CD4-positive, alpha-beta memory T cell (primary cell): ENCODE data around the gene NFATC3. TPM values are rescaled to one million over a fixed set of nuclear protein-coding genes. Genes with fewer than 3 reads are reported as not detected.

Experiments used
- CTCF ChIA-PET: fragments of 350-600 bp; sonication (Branson Sonifier 250); formaldehyde crosslinking; loops from one replicate; lab custom pipeline; 2021; ENCODE audit warnings: inconsistent platforms; ENCODE audit not compliant: partially characterized antibody; lab: Charles Lee
- POLR2A ChIA-PET: fragments of 350-600 bp; sonication (Branson Sonifier 250); formaldehyde crosslinking; loops from one replicate; lab custom pipeline; 2021; ENCODE audit not compliant: partially characterized antibody; lab: Charles Lee
- DNase-seq, 5 donors: peaks; one replicate each; pipeline versions ENCODE4 v3.0.0 to v3.0.0-alpha.2; 2020 to 2022; ENCODE audit warnings: mixed read lengths in 1 of 5
- H3K27ac ChIP-seq: one replicate; pipeline ENCODE4 v1.7.0; 2013; ENCODE audit warnings: low read depth, low read length
- H3K27me3 ChIP-seq: 2 replicates; pipeline ENCODE4 v1.7.0; 2013; ENCODE audit warnings: mild to moderate bottlenecking, low read length, moderate library complexity; ENCODE audit not compliant: insufficient read depth
- H3K36me3 ChIP-seq: 2 replicates; pipeline ENCODE4 v1.7.0; 2013; ENCODE audit warnings: mild to moderate bottlenecking, low read length, moderate library complexity; ENCODE audit not compliant: insufficient read depth
- H3K4me1 ChIP-seq: 2 replicates; pipeline ENCODE4 v1.7.0; 2013; ENCODE audit warnings: mild to moderate bottlenecking, low read length, moderate library complexity; ENCODE audit not compliant: insufficient read depth
- H3K4me3 ChIP-seq, 2 donors: one replicate each; pipeline ENCODE4 v1.7.0; 2013; ENCODE audit warnings: low read length in 2 of 2, mild to moderate bottlenecking in 1 of 2
- H3K9me3 ChIP-seq, 2 donors: one replicate each; pipeline ENCODE4 v1.7.0; 2013; ENCODE audit warnings: low read length in 2 of 2, control low read depth in 1 of 2; ENCODE audit not compliant: control insufficient read depth in 1 of 2
- H3K27ac Mint-ChIP-seq, 7 donors: one replicate each; pipeline ENCODE4 v1.8.0; 2020 to 2021; ENCODE audit warnings: mixed read lengths in 7 of 7, mild to moderate bottlenecking in 6 of 7, inconsistent platforms in 3 of 7, moderate library complexity in 3 of 7
- H3K27me3 Mint-ChIP-seq, 2 donors: one replicate each; pipeline ENCODE4 v1.8.0; 2020 to 2021; ENCODE audit warnings: mixed read lengths in 2 of 2
- H3K36me3 Mint-ChIP-seq, 2 donors: one replicate each; pipeline ENCODE4 v1.8.0; 2020 to 2021; ENCODE audit warnings: mixed read lengths in 2 of 2, inconsistent platforms in 1 of 2, mild to moderate bottlenecking in 1 of 2
- H3K4me1 Mint-ChIP-seq, 4 donors: one replicate each; pipeline ENCODE4 v1.8.0; 2020 to 2021; ENCODE audit warnings: mixed read lengths in 4 of 4, mild to moderate bottlenecking in 1 of 4
- H3K4me3 Mint-ChIP-seq, 8 donors: one replicate each; pipeline ENCODE4 v1.8.0; 2020 to 2021; ENCODE audit warnings: mixed read lengths in 8 of 8, mild to moderate bottlenecking in 7 of 8, moderate library complexity in 6 of 8, inconsistent platforms in 3 of 8
- H3K9me3 Mint-ChIP-seq, 8 donors: one replicate each; pipeline ENCODE4 v1.8.0; 2020 to 2021; ENCODE audit warnings: mixed read lengths in 8 of 8, mild to moderate bottlenecking in 5 of 8, inconsistent platforms in 3 of 8, moderate library complexity in 1 of 8
- intact Hi-C: fragments of 100-400 bp; cut with micrococcal nuclease; formaldehyde crosslinking; loops from one replicate; pipeline ENCODE4 v1.15.1; 2023
- polyA plus RNA-seq, 2 donors: library from polyadenylated mRNA; unstranded; fragments of 300-500 nt; fragmentation: Illumina TruSeq; gene quantifications; one replicate each; pipeline ENCODE4 v1.2.3, GENCODE V29; 2021
- total RNA-seq, 2 experiments: library from RNA; stranded (reverse); gene quantifications; one replicate each; pipeline ENCODE4 v1.2.3, GENCODE V29; 2021

Gene NFATC3
- total and polyA plus RNA-seq, 4 experiments from 2014 or later = 76.5 to 134 (median 111) TPM

DNA sequence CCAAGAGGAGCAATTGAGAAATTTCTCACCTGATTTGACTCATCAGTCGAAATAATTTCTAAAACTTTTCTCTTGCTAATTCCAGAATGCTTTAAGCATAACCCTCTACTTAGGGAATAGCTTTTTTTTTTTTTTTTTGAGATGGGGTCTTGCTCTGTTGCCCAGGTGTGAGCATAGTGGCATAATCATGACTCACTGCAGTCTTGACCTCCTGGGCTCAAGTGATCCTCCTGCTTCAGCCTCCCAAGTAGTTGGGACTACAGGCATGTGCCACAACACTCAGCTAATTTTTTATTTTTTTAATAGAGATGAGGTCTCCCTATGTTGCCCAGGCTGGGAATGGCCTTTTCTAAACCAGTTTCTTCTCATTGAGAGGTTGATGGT, 13.7 kb upstream of the NFATC3 start:
- H3K4me1 ChIP-seq = peaks cover 86% of the 10 kb centered on the region
- CTCF ChIA-PET = interaction anchor here (1.0 to 8.2 kb wide), 8 partner anchors 13 to 193 kb away, joined by 3 to 83 read pairs (median 5); partner anchors contain the start of genes NFATC3 and SLC7A6
- DNase-seq = no peak
- POLR2A ChIA-PET = interaction anchor here (0.6 to 17.1 kb wide), 5 partner anchors 10 to 198 kb away, joined by 3 to 474 read pairs (median 3); partner anchors contain the start of gene NFATC3
- no peaks in the 10 kb centered on the region for H3K9me3 ChIP-seq
- H3K36me3 Mint-ChIP-seq = peaks cover 22 to 26% of the 10 kb centered on the region in 2 donors
- peaks cover 61 to 91% (median 79%) of the 10 kb centered on the region in 4 donors for H3K4me1 Mint-ChIP-seq
- no peak overlapping the region for H3K4me3 ChIP-seq
- no peaks in the 10 kb centered on the region for H3K27me3 ChIP-seq
- H3K27ac Mint-ChIP-seq = peak overlapping the region; percentile 43 to 92 (median 89)
- intact Hi-C loops = no loop called here
- H3K4me3 Mint-ChIP-seq = peak overlapping the region in 6 of 8 donors; percentile 12 to 83 (median 40)
- no peak overlapping the region for H3K27ac ChIP-seq
- H3K27me3 Mint-ChIP-seq = no peaks in the 10 kb centered on the region
- H3K36me3 ChIP-seq = no peaks in the 10 kb centered on the region
- H3K9me3 Mint-ChIP-seq = peaks cover 0 to 2% (median 0%) of the 10 kb centered on the region in 8 donors

DNA sequence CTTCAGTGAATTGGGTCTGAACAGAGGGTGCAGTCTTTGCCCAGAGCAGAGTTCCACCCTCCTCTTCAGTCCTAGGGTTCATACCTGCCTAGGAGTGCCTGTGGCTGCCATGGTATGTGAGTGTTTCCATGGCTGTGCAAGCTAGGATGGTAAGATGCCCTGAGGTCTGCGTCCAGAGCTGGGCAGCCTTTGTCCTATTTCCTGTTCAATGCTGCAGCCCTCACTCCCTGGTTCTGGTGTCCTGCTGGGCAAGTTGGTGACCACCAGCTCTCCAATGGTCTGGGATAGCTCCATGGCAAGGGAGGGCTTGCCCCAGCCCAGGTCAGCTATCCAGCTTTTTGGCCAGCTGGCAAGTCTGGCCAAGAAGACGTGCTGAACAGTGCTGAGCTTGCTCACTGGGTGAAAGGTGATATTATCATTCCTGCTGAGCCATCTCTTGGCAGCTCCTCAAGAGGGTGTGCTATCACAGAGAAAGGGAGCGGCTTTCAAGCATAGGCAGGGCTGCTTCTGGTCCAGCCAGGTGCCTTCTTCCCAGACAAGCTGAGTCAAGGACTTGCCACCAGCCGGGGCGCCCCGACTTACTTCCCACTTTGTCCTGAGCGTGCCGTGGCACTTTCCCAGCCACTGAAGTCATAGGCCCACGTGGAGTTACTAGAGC, 13.0 kb upstream of the NFATC3 start:
- Histone ChIP-seq H3K36me3 (no peaks in the 10 kb centered on the region), H3K27me3 (no peaks in the 10 kb centered on the region), H3K4me1 (peaks cover 86% of the 10 kb centered on the region), H3K27ac (no peak overlapping the region), H3K4me3 (no peak overlapping the region), H3K9me3 (no peaks in the 10 kb centered on the region)
- intact Hi-C loops = no loop called here
- H3K36me3 Mint-ChIP-seq = peaks cover 23 to 28% of the 10 kb centered on the region in 2 donors
- H3K4me3 Mint-ChIP-seq = peak overlapping the region in 5 of 8 donors; percentile 6 to 39 (median 27)
- no peak for DNase-seq
- H3K27me3 Mint-ChIP-seq = no peaks in the 10 kb centered on the region
- ChIA-PET POLR2A (interaction anchor here (0.8 to 17.1 kb wide), 3 partner anchors 10 to 44 kb away, joined by 3 to 474 read pairs (median 3); partner anchors contain the start of gene NFATC3), CTCF (interaction anchor here (1.6 to 8.2 kb wide), 6 partner anchors 12 to 156 kb away, joined by 4 to 83 read pairs (median 6); partner anchors contain the start of gene NFATC3)
- peaks cover 62 to 91% (median 79%) of the 10 kb centered on the region in 4 donors for H3K4me1 Mint-ChIP-seq
- H3K9me3 Mint-ChIP-seq = peaks cover 0 to 2% (median 0%) of the 10 kb centered on the region in 8 donors
- H3K27ac Mint-ChIP-seq = peak overlapping the region in 5 of 7 donors; percentile 12 to 74 (median 53)

DNA sequence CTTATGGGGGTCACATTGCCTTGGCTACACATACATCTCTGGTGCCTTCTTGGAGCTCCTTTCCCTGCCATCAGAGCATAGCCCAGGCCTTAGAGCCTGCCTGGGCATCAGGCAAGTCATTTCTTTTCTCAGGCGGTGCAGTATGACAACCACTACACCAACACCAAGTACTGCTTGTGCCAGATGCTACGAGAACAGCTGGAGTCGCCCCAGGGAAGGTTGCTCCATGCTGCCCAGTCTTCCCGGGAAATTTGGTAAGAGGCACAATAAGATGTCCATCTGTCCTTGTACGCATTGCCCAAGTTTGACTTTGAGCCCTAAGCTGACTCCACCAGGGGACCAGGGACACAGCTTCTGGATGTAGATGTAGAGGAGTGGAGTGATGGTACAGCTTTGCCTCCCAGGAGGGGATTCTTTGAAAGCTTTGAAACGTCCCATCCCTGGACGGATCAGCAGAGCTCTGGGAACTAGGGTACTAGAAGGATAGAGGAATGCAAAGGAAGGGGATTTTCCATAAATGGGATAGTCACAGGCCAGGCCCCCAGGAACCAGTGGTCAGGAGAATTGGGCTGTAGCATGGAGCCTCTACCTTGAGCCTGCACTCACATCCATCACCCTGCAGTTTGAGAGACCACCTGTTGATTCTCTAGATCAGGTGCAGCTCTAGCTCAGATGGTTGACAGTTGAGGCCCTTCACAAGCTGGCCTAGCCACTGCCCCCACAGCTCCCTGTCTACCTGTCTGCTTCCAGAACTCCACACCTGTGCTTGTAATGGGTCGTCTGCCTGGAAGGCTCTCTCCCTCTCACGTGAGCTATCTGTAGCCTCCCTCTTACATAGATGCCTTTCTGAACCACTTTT, 11.0 kb upstream of the NFATC3 start:
- Mint-ChIP-seq H3K9me3 (peaks cover 0 to 2% (median 0%) of the 10 kb centered on the region in 8 donors), H3K27ac (peak overlapping the region; percentile 58 to 95 (median 91)), H3K27me3 (no peaks in the 10 kb centered on the region), H3K4me3 (peak overlapping the region in 7 of 8 donors; percentile 79 to 89 (median 86)), H3K4me1 (peaks cover 70 to 92% (median 83%) of the 10 kb centered on the region in 4 donors), H3K36me3 (peaks cover 24 to 33% of the 10 kb centered on the region in 2 donors)
- CTCF ChIA-PET = interaction anchor here (1.2 to 8.2 kb wide), 5 partner anchors 10 to 154 kb away, joined by 3 to 83 read pairs (median 7); partner anchors contain the start of gene NFATC3
- Histone ChIP-seq H3K4me3 (peak overlapping the region in 1 of 2 donors; percentile 20), H3K27me3 (no peaks in the 10 kb centered on the region), H3K27ac (peak overlapping the region; percentile 40), H3K36me3 (no peaks in the 10 kb centered on the region), H3K9me3 (no peaks in the 10 kb centered on the region), H3K4me1 (peaks cover 94% of the 10 kb centered on the region)
- POLR2A ChIA-PET = interaction anchor here (0.8 to 17.1 kb wide), 8 partner anchors 5 to 163 kb away, joined by 3 to 474 read pairs (median 4); partner anchors contain the start of genes DDX28, DPEP2, DUS2 and NFATC3
- DNase-seq = no peak
- intact Hi-C loops = loop anchor here (1.0 kb wide), 1 partner anchor 10 kb away; no protein-coding TSS in a partner anchor

DNA sequence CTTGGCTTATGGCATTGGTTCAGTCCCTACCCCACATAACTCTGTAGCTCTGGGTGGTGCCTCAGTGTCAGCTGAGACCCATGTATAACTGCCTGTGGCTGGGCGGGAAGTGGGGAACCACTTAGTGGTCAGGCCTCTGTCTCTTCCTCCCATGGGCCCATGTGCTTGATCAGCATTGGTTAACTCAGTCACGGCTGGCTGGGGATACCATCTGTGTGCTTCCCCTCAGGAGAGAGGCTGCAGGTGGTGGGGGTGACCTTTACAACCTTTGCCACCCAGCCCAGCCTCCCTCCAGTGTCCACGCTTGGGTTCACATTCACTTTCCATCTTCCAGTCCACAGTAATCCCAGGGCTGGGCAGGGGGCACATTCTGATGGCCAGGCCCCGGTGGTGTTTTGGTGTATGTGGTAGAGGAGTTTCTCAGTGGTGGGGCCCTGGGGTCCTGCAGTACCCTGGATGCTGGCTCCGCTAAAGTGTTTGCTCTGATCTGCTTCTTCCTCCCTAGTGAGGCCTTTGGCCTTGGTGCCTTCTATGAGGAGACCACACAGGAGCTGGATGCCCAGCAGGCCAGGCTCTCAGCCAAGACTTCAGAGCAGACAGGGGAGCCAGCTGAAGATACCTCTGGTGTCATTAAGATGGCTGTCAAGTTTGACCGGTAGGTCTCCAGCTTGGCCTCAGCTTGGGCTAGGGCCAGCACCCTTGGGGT, 10.2 kb upstream of the NFATC3 start:
- Histone ChIP-seq H3K27ac (peak overlapping the region; percentile 40), H3K4me3 (peak overlapping the region in 1 of 2 donors; percentile 1), H3K9me3 (no peaks in the 10 kb centered on the region), H3K27me3 (no peaks in the 10 kb centered on the region), H3K4me1 (peaks cover 94% of the 10 kb centered on the region), H3K36me3 (no peaks in the 10 kb centered on the region)
- H3K36me3 Mint-ChIP-seq = peaks cover 24 to 39% of the 10 kb centered on the region in 2 donors
- H3K27me3 Mint-ChIP-seq = no peaks in the 10 kb centered on the region
- peaks cover 70 to 92% (median 84%) of the 10 kb centered on the region in 4 donors for H3K4me1 Mint-ChIP-seq
- ChIA-PET POLR2A (interaction anchor here (0.8 to 17.1 kb wide), 10 partner anchors 5 to 162 kb away, joined by 3 to 474 read pairs (median 4); partner anchors contain the start of genes DDX28, DPEP2, DUS2 and NFATC3), CTCF (interaction anchor here (1.3 to 8.2 kb wide), 4 partner anchors 9 to 258 kb away, joined by 4 to 83 read pairs (median 32); partner anchors contain the start of gene NFATC3)
- peak overlapping the region; percentile 66 to 95 (median 91) for H3K27ac Mint-ChIP-seq
- peak; percentile 63 to 82 (median 71) for DNase-seq
- peaks cover 0 to 2% (median 0%) of the 10 kb centered on the region in 8 donors for H3K9me3 Mint-ChIP-seq
- intact Hi-C loops = loop anchor here (1.0 kb wide), 1 partner anchor 9 kb away; no protein-coding TSS in a partner anchor
- peak overlapping the region; percentile 26 to 89 (median 84) for H3K4me3 Mint-ChIP-seq

DNA sequence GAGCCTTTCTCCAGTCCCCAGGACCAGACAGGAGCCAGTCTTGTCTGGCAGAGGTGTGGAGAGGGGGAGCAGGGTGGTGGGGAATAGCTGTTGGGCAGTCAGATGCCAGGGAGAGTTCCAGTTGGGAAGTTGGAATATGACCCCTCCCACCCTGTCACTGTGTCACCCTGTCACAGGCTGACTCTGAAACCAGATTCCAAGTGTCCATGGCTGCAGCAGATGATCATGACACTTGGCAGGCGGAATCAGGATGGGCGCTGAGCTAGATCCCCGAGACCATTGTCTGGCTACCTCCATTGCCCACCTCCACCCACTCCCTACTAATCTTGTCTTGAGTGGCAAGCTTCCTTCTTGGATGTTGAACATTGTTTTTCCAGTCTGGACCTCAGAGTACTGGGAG, 9.2 kb upstream of the NFATC3 start:
- H3K36me3 ChIP-seq = no peaks in the 10 kb centered on the region

DNA sequence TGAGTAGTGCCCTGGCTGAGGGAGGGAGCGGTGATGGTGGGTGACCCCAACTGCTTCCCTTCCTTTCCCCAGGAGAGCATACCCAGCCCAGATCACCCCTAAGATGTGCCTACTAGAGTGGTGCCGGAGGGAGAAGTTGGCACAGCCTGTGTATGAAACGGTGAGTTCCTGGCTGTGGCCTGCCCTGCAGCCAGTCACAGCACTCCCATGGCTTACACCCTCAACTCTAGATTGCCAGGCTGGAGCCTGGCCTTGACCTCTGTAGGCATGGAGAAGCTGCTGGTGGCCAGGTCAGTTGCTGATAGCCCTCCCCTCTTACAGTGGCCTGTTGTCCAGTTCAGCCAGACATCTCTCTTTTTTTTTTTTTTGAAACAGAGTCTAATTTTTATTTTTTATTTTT, 8.6 kb upstream of the NFATC3 start:
- H3K36me3 ChIP-seq = no peaks in the 10 kb centered on the region
- intact Hi-C loops = no loop called here
- CTCF ChIA-PET = interaction anchor here (1.4 to 8.2 kb wide), 3 partner anchors 8 to 260 kb away, joined by 5 to 83 read pairs (median 59); partner anchors contain the start of gene NFATC3
- no peak overlapping the region for H3K27ac ChIP-seq
- Mint-ChIP-seq H3K9me3 (peaks cover 0 to 2% (median 0%) of the 10 kb centered on the region in 8 donors), H3K36me3 (peaks cover 21 to 36% of the 10 kb centered on the region in 2 donors), H3K4me1 (peaks cover 63 to 92% (median 82%) of the 10 kb centered on the region in 4 donors), H3K4me3 (peak overlapping the region in 1 of 8 donors; percentile 57), H3K27me3 (no peaks in the 10 kb centered on the region), H3K27ac (peak overlapping the region in 5 of 7 donors; percentile 38 to 84 (median 74))
- H3K27me3 ChIP-seq = no peaks in the 10 kb centered on the region
- no peak overlapping the region for H3K4me3 ChIP-seq
- POLR2A ChIA-PET = interaction anchor here (0.5 to 17.1 kb wide), 7 partner anchors 5 to 919 kb away, joined by 3 to 474 read pairs (median 4); partner anchors contain the start of genes DDX28, DUS2 and NFATC3
- H3K4me1 ChIP-seq = peaks cover 94% of the 10 kb centered on the region
- DNase-seq = no peak
- no peaks in the 10 kb centered on the region for H3K9me3 ChIP-seq

More for the DNA sequence above, 9.2 kb upstream of the NFATC3 start:
- peak overlapping the region in 6 of 7 donors; percentile 38 to 84 (median 71) for H3K27ac Mint-ChIP-seq
- H3K27me3 Mint-ChIP-seq = no peaks in the 10 kb centered on the region
- H3K27ac ChIP-seq = no peak overlapping the region
- ChIA-PET CTCF (interaction anchor here (0.7 to 8.2 kb wide), 4 partner anchors 8 to 259 kb away, joined by 3 to 83 read pairs (median 32); partner anchors contain the start of genes NFATC3 and SLC7A6), POLR2A (interaction anchor here (0.5 to 17.1 kb wide), 7 partner anchors 6 to 391 kb away, joined by 3 to 474 read pairs (median 4); partner anchors contain the start of genes DDX28, DUS2, NFATC3 and PSMB10)
- H3K4me3 ChIP-seq = no peak overlapping the region
- H3K4me1 Mint-ChIP-seq = peaks cover 61 to 92% (median 82%) of the 10 kb centered on the region in 4 donors
- H3K27me3 ChIP-seq = no peaks in the 10 kb centered on the region
- H3K9me3 ChIP-seq = no peaks in the 10 kb centered on the region
- DNase-seq = no peak
- peaks cover 0 to 2% (median 0%) of the 10 kb centered on the region in 8 donors for H3K9me3 Mint-ChIP-seq
- H3K4me1 ChIP-seq = peaks cover 94% of the 10 kb centered on the region
- H3K4me3 Mint-ChIP-seq = peak overlapping the region in 4 of 8 donors; percentile 46 to 89 (median 76)
- H3K36me3 Mint-ChIP-seq = peaks cover 24 to 39% of the 10 kb centered on the region in 2 donors
- intact Hi-C loops = no loop called here
